HG02759 (cell line): ENCODE data around the gene GOLT1A.

ENCODE experiments used
- ATAC-seq: cut with Tn5 transposase; IDR thresholded peaks from one replicate; pipeline ENCODE4 v1.9.1; 2021; ENCODE audit warnings: mild to moderate bottlenecking, moderate library complexity; ENCODE audit not compliant: unreplicated experiment

Gene GOLT1A

DNA sequence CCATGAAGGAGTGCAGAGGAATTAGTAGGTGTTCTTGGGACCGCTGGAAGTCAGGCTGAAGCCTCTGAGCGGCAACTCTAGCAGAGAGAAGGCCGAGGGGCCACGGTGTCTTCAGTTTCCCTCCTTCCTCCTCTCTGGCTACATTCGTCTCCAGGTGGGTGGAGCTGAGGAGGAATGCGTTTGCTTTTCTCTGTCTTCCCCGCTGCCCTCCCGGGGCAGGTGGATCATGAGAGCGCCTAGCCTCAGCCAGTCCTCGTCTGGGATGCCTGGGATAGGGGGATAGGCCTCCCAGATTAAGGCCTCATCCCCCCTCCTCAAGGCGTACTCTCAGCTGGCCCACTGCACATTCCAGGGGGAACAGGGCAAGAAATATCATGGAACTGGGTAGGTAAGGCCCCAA is 7.5 kb upstream of the GOLT1A start:
- no peak for ATAC-seq

DNA sequence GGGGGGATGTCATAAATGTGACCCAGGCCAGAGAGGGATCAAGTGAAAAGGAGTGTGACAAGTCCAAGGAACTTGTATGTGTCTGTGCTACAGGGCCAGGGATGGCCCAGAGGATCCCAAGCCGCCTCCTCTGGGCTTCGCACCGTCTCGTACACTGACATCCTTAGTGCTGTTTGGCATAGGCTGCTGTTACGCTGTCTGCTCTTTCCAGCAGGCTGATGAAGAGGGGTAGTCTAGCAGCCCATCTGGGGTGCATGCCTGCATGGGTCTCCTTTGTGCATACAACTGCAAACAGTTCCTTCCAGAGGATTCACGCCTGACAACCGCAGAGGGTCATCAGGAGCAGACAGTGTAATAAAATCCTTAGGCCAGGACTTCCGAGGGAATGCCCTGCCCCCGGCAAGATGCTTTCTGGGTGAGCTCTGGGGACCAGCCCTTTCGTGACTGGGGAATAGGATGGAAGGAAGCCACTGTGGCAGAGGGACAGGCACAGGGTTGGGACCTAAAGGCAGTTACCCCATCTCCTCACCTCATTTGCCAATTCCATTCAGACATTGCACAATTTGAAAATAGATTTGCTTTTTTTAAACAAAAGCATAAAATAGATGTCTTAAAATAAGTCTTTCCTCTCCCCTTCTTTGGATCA is 6.3 kb upstream of the GOLT1A start:
- ATAC-seq = no peak

DNA sequence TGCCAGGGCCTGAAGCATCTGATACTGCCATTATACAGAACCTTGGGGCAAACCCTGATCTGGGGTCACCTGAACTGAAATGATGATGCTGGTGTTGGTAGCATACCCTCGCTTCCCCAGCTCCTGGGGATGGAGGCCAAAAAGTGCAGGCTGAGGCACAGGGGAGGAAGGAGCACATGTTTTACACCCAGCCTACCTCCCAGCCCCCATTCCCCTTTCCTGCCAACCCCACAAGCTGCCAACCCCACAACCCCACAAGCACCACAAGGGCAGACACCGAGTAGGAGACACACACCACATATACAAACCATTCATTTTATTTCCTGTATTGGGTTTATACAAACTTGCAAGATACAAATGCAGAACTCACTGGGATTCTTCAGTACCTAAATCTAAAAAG is 4.8 kb upstream of the GOLT1A start:
- ATAC-seq = no peak

DNA sequence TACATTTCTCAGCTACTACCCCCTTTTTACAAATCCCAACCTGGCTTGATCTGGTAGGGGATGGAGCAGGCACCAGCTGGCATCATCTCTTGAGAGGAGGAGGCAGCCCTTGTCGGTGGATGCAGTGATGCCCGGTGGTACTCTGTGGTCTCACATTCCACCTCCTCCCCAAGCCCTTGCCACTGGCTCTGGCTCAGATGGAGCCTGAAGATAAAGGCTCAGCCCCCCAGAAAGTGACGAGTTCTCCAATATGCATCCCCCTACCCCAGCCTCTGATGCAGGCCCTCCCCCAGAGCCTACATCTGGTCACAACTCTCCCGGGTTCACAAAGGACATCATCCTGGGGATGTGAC is 3.8 kb upstream of the GOLT1A start:
- no peak for ATAC-seq

DNA sequence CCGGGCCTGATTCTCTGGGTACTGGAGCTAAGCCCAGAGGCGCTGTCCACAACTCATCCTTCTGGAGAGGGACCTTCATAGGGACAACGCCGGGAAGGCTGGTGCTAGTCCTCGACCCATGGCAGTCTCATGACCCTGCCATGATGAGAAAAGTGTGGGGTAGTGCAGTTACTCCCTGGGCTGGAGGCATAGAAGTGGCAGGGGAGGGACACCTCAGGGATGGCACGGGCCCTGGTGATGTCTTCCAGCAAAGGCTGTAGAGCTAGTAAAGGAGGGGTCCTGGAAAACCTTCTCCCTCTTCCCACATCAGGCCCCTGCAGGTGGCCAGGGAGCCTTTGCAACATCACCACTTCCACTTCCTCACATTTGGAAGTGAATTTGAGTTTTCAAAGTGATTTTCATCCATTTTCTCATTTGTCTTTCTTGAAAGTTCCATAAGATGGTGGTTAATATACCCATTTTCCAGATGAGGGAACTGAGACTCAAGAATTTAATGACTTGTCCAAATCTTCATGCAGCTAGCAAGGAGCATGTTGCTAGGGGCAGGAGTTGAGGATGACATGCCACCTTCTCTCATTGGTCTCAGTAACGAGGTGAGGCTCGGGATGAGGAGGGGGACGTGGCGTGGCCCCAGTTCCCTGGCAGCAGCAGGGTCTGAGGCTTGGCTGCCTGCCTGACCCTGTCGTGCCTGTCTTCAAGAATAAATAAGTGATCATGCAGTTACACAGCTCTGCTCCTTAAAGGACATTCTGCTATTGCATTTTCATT is 3.3 kb upstream of the GOLT1A start:
- ATAC-seq = no peak

DNA sequence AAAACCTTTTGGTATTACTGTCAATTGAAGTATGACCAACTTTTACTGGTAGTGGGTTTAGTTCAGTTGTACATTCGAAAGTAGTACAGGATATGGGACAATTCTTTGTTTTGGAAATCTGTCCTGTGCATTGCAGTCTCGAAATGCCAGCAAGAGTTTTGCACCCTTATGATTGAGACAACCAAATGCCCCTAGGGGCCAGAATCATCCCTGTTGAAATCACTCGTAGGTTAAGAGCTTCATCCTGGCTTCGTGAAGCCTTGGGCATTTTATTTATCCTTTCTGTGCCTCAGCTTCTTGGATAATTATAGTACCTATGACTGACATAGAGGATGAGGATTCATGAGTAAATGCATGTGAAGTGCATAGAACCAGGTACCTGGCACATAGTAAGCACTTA is 2.4 kb upstream of the GOLT1A start:
- ATAC-seq = no peak

DNA sequence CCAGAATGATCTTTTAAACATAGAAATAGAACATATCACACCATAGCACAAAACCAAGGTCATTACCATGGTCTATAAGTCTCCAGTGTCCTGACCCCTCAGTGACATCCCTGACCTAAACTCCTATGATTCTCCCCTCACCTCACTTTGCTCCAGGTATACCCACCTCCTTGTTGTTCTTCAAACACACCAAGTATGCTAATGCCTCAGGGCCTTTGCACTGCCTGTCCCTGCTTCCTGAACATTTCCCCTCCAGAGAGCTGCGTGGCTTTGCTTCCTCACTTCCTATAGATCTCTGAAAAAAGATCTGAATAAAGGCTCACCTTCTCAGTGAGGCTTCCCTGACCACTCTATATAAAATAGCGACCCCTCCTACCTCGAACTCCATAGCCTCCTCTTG is 1.1 kb downstream of the GOLT1A start:
- no peak for ATAC-seq

DNA sequence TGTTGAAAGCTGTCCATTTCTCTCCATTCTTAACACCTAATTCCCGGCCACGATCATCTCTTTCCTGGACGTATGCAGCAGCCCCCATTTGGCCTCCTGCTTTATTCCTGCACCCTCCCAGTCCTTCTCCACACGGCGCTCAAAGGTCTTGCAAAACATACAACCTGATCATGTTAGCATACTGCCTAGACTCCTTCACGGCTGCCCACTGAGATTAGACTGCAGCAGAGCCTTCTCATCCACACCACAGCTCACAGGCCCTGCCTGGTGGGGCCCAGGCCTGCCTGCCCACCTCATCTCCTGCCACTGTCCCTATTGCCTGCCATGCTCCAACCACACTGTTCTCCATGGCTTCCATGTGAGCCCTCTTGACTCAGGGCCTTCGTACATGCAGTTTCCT is 2.7 kb downstream of the GOLT1A start:
- ATAC-seq = no peak

DNA sequence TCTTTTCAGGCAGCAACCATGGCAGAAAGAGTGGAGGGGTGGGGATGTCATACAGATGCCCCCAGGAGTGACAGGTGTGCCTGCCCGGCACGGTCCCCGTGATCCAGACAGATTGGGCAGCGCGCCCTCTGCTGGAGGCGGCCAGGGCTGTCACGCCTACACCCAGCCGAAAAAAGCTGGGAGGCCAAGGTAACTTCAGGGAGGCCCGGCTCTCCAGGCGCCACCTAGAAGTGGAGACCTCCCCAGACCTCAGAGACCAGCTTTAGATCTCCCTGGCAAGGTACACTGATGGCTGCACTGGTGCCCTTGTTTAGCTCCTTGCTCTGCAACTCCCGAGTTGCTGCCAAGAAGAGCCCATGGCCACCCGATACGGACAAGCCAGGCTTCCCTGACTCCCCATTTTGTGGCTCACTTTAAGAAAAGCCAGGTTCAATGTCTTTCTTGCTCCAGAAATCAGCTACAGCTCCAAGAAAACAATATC is 6.6 kb downstream of the GOLT1A start:
- ATAC-seq = peak; percentile 67

DNA sequence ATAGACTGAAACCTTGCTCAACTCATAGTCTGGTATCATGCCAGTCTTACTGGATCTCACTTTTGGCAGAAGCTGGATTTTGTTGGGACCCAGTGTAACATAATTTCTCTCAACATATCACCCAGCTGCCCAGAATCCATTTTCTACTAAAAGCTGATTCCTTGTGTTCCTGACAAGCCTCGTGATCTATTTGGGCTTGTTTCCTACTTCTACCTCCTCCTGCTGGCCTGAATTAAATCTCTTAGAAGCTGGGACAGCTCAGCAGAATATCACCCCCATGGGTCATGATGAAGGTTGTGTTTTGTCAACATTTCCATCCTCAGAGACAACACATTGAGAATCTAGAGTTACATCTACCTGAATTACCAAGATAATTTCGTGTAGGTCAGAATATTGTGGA is 7.7 kb downstream of the GOLT1A start:
- no peak for ATAC-seq

DNA sequence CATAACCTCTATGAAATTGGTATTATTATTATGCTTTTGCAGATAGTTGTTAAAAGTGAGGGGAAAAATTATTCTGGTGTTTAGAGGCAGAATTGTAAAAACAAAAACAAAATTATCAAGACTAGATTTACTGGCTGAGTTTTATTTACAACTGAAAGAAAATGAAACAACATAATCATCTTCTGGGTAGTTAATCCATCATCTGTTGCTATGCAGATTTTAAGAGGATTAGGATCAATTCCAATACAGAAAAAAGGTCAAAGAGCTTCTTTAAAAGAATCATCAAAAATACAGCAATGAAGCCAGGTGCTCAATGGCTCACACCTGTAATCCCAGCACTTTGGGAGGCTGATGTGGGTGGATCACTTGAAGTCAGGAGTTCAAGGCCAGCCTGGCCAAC is 8.3 kb downstream of the GOLT1A start:
- ATAC-seq = no peak

DNA sequence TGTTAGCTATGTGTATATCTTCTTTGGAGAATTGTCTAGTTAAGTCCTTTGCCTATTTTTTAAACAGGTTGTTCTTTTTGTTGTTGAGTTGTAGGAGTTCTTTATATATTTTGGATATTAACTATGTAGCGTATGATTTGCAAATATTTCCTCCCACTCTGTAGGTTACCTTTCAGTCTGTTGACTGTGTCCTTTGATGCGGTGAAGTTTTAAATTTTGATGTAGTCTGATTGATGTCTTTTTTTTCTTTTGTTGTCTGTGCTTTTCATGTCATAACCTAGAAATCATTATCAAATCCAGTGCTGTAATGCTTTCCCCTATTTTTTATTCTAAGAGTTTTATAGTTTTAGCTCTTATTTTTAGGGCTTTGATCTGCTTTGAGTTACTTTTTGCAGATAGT is 8.8 kb downstream of the GOLT1A start:
- ATAC-seq = no peak

DNA sequence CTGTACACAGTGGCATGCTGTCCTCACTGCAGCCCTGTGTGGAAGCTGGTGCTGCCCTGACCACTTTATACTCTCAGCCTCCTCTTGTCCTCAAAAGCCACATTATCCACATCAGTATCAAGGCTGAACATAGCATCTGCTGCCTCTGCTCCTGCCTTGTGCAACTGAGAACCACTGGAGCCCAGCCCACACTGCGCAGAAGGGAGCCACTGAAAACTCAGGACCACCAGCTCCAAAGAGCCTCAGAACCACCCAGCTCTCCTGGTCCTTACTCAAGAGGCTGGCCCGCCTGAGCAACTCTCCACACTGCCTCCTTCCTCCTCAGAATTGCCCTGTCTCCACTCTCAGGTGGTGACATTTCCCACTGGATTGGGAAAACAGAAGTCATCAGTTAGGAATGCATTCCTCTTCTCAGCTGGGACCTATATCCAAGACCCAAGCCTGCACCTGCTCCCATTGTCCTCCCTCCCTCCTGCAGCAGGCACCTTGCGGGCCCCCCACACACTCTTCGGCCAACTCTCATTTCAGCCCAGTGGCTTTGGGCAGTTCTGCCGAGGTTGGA is 10.5 kb downstream of the GOLT1A start:
- no peak for ATAC-seq

DNA sequence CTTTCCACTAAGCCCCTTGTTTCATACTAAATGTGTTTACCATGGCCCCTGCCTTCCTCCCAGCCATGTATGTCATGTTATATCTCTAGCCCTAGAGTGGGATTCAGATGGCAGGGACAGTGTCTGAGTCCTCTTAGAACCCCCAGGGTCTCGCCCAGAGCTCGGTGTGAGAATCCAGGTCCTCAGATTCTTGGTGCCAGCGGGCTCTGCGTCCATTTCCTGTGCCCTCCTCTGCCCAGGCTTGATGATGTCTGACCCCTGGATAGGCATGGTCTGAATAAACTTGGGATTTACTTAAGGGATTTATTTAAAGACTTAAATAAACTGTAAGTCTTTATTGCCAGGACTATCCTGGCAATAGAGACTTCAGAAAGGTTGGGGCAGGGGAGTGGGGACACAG is 11.3 kb downstream of the GOLT1A start:
- no peak for ATAC-seq

DNA sequence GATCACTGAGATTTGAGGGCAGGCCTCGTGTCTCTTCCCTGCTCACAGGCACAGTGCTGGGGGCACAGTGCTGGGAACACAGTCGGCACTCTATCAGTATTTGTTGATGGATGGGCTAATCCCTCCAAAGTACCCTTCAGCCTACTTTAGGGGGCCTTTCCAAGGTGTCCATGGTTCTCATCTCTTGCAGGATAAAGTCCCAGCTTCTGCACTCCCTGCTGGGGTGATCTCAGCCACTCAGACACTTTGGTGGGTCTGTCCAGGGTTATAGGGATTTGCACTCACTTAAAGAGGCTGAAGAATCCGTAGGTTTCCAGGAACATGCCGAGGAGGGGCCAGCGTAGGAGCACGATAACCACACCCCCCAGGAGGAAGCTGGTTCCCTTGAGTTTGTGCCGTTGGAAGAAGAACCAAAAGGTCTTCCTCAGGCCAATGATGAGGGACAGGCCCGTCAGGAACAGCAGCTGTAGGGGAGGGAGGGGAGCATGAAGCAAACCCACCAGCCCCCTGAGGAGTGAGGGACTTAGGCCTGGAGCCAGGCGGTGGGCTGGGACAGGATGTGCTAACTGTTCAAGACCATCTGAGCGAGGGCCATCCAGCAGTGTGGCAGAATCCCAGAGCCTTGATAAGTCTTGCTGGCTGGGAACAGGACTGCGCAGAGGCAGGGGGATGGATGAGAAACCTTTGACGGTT is 12.3 kb downstream of the GOLT1A start:
- no peak for ATAC-seq

DNA sequence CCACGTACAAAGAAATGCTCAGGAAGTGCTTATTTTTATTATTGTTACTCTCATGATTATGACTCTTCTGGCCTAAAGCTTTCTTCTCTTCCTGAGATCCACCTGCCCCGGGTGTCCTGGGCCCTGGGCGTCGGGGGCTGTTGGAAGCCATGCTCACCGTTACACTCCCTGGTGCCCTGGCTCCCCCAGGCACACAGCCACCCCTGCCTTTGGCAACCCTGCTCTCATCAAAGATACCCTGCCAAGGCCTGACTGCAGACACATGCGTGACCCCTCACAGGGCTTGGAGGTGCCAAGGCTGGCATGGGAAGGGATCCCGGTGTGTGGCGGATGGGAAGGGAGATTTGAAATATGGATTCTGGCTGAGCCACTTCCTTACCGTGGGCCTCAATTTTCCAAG is 14.2 kb downstream of the GOLT1A start:
- ATAC-seq = no peak

DNA sequence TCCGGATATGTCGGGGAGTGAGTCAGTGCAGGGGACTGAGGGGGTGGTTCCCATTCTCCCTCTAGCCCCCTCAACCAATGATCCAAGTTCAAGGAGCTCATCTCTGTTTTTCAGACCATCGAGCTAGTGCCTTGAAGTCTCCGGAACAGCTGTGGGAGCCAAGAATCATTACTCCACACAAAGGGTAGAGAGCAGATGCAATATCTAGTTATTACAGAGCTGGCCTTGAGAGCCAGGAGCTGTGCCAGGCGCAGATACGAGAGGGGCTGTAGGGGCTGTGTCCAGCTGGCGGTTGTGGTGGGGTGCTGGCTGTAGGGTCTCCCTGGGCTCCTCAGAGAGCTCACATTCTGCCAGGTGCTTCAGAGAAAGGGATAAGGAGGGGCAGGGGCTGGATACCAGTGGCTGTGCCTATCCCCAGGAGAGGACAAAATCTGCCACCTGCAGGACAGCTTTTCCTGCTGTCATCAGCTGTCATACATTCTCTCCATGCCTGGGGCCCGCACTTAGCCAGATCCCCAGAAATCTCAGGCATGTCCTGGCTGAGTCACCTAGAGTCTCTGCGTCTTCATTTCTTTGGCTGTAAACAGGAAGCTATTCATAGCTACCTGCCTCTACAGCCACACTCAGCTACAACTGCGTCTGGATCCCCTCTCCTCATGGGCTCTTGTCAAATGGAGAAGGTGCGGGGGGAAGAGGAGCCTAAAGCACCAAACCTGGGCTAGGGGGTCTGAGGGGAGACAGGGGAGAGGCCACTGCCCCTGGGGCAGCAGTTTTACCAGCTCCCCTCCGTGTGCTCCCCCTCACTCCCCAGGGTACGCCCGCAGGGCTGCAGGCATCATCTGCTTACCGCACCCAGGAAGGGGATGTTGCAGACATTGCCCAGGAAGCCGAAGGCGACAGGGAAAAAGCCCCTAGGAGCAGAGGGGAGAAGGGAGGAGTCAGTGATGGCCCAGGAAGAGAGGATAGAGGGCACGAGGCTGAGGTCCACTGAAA is 15.1 kb downstream of the GOLT1A start:
- no peak for ATAC-seq

DNA sequence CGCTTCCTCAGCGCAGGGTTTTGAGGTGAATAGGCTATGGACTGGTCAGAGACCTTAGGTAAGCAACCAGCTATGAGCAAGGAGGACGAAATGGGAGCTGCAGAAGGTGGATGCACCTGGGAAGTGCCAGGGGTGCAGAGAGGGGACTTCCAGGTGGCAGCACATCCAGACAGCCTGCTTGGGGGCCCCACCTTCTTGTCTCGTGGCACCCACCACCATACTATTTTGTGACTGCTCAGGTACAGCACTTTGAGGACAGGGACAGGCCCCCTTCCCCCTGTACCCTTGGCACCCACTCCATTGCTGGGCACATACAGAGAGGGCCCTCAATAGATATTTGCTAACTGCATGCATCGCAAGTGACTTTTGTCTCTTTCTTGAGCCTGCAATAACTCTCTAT is 16.7 kb downstream of the GOLT1A start:
- no peak for ATAC-seq

DNA sequence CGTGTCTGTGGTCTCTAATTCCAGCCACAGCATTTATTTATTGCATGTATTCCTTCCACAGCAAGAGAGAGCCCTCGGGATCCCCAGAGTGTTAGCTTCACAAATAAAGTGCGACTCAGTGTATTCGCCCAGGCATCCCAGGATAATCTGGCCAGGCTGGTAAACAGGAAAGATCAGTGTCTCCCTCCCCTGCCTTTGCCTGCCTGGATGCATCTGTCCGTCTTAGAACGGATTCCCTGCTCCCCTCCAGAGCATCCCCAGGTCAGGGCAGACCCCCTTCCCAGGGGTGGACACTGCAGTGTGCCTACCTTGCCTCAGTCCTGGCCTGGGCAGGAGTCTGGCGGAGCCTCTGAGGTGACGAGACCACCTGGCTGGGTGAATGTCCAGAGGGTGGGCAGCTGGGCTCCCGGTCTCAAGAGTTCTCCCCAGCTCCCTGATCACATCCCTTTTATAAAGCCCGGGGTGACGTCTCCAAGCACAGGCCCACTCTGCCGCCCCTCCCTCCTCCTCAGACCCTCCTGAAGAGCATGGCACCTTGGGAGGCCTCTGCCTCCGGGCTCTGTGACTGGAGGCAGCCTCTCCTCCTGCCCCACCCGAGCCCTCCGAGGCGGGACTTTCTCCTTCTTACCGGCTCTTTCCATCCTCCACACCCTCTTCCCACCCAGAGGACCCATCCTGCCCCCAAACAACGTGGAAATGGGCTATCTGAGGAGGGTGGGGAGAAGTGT is 17.6 kb downstream of the GOLT1A start, which contains the start of gene KISS1:
KISS1 (minus strand) TSS at position 424 of the 728 bp plus-strand sequence. CDS start 3,615 bp downstream, outside the sequence.
- no peak for ATAC-seq

DNA sequence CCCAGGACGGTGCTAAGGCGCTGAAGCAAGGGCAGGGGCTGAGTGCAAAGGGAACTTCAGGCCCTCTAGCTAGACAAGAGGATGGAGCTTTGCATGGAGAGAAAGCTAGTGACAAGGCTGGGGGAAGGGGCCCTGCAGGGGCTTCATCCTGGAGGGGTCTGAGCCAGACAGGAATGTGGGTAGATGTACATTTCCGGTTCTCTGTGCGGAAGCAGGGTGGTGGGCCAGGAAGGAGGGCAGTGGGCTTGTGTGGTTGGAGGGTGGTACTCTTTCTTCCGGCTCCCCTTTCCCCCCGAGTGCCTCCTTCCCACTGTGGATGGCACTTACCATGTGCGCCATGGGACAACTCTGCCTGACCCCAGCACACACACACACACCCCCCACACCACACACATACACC is 19.0 kb downstream of the GOLT1A start:
- no peak for ATAC-seq
